NCI-H1048 (cell line): ENCODE measurements around the gene KNOP1.

Experiments used
- DNase-seq: peaks from one replicate; lab custom pipeline; 2025; lab: John Stamatoyannopoulos, UW

Gene KNOP1

DNA sequence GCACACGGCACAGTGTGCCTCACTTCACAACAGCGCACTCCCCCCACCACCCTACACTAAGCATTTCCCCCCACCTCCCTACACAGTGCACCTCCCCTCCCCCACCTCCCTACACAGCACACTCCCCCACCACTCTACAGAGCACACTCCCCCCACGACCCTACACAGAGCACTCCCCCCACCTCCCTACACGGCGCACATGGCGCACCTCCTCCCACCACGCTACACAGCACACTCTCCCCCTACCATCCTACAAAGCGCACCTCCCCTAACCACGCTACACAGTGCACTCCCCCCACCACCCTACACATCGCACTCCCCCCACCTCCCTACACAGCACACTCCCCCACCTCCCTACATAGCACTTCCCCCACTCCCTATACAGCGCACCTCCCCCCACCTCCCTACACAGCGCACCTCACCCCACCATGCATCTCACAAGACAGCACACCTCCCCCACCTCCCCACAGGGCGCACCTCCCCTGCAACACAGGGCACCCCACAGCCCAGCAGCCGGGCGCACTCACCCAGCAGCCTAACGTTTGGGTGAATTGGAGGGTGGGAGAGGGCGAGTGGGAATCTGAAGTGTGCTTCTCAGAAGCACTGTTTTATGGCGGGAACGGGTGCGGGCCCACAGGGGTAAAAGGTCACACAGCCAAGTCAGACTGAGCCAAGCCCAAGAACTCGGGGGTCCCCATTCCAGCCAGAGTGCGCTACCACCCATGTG, 10.3 kb downstream of the KNOP1 start:
- no peak for DNase-seq

DNA sequence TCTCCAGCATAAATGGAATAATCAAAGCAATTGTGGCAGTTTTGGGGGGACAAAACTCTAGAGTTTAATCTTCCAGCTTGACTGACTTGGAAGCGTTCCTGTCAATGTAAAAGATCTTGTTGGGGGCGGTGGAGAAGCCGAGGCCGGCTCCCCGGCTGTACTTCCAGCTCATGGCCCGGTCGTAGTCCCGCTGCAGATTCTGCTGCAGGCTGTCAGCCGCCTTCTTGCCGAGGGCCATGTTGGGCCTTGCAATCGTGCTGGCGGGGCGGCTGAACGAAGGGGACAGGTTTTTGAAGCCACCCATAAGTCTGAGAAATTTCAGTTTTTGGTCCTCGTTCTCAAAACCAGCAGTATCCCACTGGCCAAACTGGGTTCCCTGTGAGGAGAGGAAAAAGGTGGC, 11.2 kb downstream of the KNOP1 start:
- no peak for DNase-seq

DNA sequence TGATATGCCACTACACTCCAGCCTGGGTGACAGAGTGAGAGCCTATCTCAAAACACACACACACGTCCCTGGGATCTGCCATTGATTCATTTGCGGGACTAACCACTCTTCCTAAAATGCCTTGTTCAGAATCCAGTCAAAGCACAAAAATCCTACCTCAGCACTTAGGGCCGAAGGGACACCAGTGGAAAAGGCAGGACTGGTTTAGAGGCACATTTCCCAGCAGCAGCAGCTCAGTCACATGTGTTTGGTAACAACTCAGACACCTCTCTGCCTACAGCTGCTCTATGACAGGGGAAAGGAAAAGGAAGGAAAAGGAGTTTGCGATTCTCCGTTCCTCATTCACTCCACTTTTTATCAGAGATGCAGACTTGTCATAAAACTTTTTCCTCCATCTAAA, 12.2 kb downstream of the KNOP1 start:
- DNase-seq, result no peak

DNA sequence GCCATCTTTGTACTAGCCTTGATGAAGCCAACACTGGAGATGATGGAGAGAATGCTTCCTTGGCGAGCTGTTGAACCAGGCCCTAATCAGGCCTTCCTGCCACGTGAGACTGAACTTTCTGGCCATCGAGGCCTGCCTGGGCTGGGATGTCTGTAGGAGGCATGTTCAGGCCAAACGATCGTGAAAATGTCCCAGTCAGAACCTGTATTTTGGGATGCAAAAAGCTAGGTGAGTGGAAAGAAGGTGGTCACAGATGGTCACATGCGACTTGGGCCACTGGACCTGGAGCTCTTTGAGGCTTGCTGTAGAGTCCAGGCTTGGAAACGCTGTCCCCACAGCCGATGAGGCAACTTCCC, 12.9 kb downstream of the KNOP1 start:
- no peak for DNase-seq

DNA sequence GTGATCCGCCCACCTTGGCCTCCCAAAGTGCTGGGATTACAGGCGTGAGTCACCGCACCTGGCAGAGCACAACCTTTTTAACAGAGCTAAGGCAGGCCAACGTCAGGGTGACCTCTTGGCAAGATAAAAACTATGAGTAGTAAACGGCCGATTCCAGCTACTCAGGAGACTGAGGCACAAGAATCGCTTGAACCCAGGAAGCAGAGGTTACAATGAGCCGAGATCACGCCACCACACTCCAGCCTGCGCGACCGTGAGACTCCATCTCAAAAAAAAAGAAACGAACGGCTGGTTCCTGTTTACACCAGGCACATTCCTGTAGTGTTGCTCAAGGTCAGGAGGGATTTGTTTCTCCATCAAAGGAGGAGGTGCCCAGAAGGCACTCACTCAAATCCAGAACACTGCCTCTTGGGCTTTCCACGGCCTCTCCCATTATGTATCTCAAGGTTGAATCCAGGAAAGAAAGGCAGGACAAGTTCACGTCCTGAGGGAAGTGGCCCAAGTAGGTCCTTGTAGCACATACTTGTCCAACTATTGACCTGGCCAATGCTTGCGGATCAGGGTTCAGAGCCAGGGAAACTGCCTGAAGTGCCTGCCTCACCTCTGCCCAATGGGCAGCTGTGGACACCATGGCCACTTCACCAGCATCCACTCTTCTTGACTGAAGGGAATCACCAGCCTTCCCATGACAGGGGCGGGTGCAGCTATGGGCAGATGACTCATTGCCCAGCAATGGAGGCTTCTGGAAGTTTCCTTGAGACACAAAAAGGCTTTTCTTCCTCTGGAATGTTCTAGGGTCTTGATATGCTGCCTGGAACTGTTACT, 13.5 kb downstream of the KNOP1 start:
- no peak for DNase-seq

DNA sequence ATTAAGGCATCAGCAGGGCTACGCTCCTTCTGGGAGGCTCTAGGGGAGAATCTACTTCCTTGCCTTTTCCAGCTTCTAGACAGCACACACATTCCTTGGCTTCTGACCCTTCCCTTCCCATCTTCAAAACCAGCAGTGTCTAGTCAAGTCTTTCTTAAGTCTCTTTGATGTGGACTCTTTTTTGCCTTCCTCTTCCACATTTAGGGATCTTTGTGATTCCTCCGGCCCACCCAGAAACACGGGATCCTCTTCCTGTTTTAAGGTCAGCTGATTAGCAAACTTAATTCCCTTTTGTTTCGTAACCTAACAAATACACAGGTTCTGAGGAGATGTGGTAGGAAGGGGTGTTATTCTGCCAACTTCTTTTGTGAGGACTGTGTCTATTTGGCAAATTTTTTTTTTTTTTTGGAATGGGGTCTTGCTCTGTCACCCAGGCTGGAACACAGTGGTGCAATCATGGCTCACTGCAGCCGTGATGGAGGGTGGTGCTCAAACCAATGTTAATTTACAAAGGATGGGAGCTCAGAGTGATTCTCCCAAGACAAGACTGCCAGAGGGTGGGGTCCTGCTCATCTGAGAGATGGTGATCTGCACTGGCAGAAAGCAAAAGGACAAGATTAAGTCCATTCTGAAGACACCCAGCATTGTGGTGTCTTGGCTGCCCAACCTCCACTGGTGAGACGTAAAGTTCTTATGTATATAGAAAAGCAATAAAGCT, 14.7 kb downstream of the KNOP1 start:
- DNase-seq, result no peak

DNA sequence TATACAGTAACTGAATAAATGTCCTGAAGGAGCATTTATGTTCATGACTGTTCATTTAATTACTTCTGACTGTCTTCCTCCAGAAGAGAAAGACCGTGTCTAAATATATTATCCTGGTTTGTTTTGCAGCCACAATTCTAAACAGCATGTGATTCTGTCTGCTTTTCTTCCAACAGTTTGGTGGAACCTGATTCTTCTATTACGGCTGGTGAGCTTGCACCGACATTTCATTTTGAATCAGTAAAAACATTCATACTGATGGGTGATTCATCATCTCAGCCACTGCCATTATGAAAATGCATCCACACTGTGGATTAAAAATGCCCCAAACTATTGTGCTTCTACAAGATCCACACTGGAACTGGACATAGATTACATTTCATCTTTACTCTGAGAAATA, 16.9 kb downstream of the KNOP1 start:
- DNase-seq, result no peak

DNA sequence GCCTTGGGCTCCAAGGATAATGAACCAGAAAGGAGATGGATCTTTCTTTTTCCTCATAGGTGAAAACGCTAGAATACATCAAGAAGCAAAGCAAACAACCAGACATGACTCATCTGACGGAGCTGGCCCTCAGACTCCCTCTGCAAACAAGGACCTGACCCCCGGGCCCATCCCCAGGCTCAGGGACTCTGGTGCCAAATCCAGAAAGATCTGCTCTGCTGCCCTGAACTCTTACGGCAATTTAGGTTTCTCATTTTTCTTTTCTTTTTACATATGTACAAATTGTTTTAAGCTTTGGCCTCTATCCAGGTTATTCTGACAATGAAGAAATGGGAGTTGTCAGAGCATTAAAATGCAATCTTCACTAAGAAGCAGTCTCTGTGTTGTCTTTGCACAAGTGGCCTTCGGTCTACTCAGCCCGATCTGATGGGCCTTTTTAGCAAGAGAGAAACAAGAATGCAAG, 17.7 kb downstream of the KNOP1 start:
- DNase-seq, result no peak

DNA sequence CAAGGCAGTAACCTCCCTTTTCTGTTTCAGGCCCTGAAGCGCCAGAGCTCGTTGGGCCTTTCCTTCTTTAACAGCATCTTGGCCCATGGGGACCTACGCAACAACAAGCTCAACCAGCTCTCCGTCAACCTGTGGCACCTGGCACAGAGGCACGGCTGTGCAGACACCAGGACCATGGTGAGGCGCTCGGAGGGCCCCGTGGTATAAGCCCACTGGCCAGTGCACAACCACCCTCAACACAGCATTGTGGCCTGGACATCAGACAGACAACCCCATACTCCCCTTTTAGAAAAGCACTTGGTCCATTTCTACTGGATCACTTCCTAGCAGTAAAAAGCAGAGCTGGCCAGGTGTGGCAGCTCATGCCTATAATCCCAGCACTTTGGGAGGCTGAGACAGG, 18.6 kb downstream of the KNOP1 start:
- no peak for DNase-seq

DNA sequence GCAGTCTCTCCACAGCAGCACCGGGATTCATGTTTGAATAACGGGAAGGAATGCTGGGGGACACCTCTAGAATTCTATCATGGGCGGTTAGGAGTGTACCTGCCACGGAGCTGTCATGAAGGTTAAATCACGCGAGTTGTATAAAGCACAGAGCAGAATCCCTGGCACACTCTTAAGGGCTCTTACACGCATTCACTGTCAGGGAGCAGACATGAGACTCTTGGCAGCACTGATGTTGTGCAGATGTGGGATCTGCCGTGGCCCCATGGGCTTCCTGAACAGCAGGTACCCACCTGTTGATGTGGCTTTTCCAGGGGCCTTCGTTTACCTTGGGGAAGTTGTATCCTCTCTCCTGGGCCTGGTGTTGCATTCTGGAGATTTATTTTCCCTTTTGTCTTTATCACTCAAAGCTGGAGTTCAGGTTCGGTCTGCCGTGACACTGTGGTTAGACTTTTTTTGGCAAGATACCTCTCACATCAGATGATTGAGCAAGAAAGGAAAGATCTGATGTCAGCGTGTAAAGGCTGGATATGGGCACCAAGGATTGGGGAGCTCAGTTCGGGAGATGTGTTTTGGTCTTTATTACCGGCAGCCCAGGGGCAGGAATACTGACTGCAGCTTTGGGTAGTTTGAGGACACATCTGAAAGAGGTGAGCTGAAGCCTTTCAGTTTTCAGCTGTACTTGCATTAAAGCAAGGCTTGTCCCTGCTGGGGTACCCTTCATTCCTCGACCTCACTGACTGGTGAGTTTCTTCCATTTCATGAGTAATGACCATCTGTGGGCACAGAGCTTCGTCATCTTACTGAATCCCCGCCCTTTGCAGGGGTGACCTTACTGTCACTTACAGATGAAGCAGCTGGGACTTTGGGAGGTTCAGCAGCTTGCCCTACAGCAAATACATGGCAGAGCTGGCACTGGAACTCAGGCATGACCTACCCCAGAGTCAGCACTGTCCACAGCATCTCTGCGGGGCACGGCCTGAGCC, 19.3 kb downstream of the KNOP1 start:
- no peak for DNase-seq

DNA sequence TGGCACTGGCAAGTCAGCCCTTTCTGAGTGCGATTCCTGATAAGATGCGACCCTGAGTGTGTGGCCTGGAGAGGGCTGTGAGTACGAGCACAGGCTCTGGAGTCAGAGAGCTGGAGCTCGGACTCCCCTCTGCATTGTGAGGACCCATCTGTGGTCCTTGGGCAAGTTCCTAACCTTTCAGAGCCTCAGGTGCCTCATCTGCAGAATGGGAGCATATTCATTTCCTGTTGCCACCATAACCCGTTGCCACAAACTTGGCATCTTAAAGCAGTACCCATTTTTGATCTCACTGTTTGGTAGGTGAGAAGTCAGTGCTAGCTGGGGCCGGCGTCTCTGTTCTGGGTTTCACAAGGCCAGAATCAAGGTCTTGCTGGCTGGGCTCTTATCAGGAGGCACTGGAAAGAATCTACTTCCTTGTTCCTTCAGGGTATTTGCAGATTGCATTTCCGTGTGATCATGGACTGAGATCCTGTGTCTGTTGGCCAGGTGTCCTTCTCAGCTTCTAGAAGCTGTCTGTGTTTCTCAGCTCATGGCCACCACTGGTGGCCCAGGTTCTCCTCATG, 20.2 kb downstream of the KNOP1 start:
- no peak for DNase-seq

DNA sequence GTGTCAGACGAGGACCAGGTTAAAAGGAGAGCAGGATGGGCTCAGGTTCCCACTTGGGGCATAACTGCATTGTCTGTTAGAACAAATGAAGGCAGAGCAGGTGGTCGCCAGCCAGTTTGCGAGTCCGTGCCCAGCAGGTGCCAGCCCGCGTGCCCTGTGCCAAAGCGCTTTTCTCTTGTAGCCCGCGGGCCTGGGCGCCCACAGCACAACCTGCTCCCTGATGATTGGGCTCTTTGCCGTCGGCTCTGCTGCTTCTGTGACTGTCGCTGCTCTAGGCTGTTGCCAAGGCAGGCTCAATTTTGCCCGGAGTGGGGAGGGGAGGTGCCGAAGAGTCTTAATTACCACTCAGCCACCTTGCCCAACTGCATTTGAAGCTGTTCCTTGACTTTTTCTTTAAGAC, 21.1 kb downstream of the KNOP1 start:
- DNase-seq, result no peak

DNA sequence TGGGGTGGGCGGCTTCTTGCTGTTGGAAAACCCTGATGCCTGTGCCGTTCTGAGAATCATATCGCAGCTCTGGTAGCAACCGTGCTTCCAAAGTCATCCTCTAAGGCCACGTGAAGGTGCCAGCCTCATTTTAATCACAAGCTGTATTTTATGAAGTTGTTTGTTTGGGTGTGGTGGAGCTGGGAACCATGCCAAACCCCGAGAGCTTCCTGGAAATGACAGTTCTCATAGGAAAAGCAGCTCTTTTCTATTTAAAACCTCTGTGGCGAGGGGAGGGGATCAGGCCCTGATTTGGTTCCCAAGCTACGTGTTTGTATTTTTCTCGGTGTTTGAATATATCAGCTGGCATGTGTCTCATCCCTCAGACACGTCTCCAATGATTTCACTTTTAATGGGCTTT, 21.7 kb downstream of the KNOP1 start:
- DNase-seq, result peak; percentile 59

DNA sequence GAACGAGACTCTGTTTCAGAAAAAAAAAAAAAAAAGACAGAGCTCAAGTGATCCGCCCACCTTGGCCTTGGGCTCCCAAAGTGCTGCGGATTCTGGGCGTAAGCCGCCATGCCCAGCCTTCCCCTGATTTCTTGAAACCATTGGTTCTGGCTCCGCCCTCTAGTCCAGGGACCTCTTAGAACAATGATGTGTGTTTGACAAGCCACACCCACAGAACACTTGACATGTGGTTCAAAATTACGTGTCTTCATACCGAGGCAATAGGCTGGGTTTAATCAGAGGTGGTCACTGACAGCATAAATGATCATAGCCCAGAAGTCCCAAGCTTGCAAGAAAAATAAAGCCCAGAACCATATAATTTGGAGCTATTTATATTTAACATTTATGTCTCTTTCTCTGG, 23.0 kb downstream of the KNOP1 start:
- no peak for DNase-seq

DNA sequence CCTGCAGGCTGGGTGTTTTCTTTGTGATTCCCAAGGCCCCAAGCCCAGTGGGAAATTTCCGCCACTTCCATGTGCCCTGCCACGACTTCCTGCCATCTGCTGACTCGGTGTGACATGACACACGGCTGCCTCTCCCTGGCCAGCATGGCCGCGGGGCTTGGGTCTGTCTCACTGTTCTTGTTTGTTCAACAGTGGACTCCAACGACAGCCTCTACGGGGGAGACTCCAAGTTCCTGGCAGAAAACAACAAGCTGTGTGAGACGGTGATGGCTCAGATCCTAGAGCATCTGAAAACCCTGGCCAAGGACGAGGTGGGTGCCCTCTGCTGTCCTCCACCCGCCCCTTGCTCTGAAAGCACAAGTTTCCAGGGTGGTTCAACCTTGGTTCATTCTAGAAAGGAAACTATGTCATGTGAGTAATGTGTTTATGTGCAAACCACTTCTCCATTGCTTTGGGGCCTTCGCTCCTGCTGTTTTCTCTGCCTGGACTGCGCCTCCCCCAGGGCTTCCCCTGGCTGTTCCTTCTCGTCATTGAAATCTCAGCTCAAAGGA, 26.8 kb downstream of the KNOP1 start:
- no peak for DNase-seq

DNA sequence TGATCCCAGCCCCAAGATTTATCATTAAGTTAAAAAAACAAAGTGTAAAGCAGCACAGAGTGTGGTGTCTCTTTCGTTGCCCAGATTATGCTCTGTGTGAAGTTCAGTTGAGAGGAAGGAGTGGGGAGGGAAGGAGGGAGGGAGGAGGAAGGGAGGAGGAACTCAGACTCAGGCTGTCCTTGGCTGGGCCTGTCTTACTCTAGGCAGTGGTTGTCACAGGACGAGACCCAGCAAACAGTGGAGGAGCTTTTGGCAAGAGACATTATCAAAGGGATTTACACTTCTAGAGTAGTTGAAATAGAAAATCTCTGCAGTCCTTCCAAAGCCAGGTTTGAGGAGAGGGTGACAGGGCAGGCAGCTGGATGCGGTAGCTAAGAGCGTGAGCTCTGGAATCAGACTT, 27.8 kb downstream of the KNOP1 start:
- no peak for DNase-seq

DNA sequence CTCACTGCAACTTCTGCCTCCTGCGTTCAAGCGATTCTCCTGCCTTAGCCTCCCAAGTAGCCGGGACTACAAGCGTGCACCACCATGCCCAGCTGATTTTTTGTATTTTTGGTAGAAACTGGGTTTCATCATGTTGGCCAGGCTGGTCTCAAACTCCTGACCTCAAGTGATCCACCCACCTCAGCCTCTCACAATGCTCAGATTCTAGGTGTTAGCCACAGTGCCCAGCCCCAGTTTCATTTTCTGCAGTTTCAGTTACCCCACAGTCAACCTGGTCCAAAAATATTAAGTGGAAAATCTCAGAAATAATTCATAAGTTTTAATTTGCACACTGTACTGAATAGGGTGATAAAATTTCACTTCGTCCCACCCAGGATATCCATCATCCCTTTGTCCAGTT, 28.7 kb downstream of the KNOP1 start:
- no peak for DNase-seq

DNA sequence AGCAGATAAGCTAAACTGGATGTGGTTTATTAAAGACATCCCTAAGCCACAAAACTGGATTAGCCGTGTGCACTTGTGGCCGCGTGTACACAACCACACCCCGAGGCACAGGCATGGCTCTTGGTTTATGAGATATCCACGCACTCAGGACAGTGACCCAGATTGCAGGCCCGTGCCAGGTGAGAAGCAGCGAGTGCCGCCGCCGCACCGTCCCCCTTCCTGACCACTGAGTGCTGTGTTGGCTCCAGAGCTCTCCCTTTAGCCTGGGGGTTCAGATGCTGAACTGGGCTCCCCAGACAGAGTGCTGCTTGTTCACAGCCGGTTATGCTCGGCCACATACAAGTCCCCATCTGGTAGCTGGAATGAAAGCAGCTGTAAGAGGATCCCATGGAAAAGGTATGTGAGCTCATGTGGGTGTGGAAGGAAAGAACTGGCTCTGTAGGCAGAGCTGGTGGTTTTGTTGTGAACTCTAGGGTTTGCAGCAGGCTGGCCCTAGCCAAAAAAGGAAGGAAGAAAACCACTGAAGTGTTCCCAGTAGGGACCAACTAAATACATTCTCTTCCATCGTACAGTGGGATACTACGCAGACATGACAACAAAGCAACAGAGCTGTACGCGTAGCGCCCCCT, 29.5 kb downstream of the KNOP1 start:
- no peak for DNase-seq

DNA sequence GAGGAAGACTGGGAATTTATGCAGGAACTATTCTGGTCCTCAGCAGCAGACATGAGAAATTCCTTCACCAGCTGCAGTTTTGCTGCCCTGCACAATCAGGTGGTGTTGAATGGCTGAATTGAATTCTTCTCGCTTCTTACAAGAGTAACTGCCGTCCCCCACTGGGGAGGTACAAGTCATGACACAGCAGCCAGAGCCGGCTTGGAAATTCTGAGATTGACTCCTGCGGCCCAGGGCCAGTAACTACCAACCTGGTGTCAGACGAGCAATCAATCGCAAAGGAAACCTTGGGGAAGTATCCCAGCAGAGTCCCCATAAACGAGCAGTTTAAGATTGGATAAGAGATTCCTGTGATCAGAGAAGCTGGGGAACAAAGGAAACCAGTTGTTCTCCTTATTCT, 30.7 kb downstream of the KNOP1 start:
- DNase-seq, result no peak

DNA sequence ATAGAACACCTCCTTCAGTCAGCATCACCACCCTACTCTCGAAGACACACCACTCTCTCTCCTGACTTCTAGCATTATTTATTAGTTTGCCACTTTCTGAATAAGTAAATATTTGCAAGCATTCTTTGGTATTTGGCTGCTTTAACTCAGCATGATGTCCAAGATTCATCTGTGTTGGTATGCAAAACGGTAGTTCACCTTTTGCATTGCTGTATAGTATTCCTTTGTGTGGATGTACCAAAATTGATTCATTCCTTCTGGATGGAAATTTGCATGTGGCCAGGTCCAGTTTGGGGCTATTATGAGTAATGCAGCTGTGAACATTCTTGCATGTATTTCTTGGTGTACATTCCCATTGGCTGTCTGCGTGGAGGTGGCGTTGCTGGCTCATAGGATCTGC, 32.9 kb downstream of the KNOP1 start:
- DNase-seq, result no peak
